CD4-positive, alpha-beta T cell treated with Interleukin-4 for 1 hour (primary cell): ENCODE results near the gene FAM13B.
"Not testable (repeated sequence)": the region's sequence is repeated elsewhere in the genome, so short reads cannot be mapped to it uniquely, and the experiment has no call there.

Experiments
- DNase-seq, 2 donors: peaks; one replicate each; pipeline ENCODE4 v3.0.0-alpha.2; 2020 to 2022

FAM13B gene

DNA sequence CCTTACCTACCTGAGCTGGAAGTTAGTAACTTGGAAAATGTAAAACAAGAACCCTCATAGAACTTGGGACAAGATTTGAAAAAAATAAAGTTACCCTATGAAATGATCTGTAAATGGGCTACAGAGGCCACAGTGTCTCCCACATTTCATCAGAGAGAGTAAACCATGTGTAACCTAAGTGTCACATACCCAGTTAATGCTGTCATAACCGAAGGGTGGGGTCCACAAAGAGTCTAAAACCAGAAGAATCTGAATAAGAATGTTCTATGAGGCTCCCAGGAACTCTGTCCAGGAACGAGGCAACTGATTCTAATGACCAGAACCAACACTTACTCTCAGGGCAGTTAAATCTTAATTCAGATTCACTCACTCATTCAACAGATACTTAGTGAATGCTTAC lies 1.0 kb upstream of the FAM13B start:
- DNase-seq, result no peak

DNA sequence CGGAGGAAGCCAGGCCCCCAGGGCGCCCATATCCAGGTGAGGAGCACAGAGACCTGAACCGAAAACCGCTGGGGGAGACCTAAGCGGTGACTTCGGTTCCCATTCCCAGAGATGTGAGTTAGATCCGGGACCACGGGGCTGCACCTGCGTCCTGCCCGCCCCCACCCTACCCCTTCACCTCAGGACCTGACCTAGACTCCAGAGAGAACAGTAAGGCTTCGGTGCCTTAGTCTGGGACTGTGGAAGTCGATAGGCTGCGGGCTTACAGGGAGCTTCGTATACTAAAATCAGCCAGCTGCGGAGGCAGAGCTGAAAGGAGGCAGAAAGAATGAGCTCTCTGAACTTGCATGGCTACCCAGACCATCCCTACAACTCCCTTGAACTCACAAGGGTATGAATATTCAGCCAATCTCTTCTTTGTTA lies 518 bp upstream of the FAM13B start:
- peak in 1 of 2 donors; percentile 12 for DNase-seq

DNA sequence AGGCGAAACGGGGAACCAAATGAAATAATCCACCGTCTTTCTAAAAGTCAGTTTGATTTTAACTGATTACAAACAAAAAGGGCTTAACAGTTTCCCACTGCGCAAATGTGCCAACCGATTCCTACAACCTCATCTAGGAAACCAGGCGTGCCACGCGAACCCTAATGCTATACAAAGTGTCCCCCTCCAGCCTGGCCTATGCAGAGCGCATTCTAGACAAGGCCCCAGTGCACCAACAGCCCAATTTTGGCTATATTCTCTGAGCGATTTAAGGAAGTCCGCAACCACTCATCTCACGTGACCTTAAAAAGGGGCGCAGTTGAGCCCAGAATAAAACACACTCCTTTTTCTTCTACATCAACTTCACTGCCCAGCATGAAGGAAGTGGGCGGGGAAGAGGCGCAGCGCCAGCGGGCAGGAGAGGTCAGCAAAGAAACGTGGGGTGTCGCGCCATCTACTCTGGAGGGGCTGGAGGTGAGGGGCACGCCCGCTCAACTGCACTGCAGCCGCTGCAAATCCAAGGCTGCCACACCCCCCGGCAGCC lies 779 bp downstream of the FAM13B start:
- DNase-seq, result peak; percentile 68 to 73

DNA sequence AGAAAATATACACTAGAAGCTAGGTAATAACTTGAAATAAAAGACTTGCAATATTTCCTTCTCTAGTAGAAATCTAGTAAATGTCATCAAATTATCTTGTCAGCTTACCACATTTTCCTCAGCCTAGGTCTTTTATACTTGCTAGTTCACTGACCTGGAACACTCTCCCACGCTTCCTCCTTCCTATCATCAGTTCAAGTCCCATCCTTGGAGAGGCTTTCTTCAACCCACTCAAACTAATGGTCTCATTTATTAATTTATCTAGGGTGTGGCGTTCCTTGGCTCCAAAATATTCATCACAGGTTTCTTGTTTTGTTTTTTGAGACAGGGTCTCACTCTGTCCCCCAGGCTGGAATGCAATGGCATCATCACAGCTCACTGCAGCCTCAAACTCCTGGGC lies 2.9 kb downstream of the FAM13B start:
- DNase-seq, result no peak

DNA sequence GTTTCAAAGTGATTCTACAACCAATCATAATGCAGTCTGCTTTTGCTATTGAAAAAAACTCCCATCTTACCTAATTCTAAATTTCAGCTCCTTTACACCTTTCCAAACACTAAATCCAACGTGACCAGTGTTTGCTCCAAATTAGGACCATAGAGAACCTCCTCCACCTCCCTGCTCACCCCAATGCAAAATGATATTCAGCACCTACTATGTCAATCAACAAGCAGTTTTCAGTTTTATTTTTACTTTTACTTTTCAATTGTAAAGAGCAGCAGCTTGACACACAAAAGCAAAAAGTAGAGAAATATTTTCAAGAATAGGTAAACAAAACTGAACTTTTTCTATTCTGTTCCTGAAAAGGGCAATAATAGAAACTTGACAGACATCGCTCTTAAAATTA lies 3.4 kb downstream of the FAM13B start:
- peak in 1 of 2 donors; percentile 11 for DNase-seq

DNA sequence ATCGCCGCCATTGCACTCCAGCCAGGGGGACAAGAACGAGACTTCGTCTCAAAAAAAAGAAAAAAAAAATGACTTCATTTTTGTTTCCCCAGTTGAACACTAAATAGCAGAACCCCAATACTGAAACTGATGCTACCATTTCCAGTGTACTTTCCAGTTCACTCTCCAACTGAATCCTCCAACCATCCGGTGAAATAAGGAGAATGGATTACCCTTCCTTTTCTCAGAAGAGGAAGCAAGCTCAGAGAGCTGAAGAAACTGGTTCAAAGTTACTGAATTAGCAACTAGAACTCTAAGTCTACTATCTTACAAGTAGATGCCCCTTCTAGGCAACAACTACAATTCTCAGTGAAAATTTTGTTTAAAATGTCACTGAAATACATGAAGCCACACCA lies 3.9 kb downstream of the FAM13B start:
- no peak for DNase-seq

DNA sequence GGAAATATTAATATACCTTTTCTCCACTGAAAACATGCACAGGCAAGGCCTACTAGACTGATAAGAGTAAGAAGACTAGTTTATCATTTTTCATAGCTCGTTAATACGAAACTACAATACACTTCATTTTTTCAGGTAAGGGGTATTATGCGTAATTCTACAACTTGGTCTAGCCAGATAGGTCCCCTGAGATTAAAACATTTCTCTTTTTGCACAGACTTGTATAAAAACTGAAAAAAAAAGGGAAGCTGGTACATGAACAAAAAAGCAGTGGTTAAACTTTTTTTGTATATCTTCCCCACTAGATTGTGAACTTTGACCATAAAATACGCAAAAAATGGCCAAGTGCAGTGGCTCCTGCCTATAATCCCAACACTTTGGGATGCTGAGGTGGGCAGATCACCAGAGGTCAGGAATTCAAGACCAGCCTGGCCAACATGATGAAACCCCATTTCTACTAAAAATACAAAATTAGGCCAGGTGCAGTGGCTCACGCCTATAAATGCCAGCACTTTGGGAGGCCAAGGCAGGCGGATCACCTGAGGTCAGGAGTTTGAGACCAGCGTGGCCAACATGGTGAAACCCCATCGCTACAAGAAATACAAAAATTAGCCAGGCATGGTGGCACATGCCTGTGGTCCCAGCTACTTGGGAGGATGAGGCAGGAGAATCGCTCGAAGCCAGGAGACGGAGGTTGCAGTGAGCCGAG lies 4.5 kb downstream of the FAM13B start:
- not testable (repeated sequence) for DNase-seq

DNA sequence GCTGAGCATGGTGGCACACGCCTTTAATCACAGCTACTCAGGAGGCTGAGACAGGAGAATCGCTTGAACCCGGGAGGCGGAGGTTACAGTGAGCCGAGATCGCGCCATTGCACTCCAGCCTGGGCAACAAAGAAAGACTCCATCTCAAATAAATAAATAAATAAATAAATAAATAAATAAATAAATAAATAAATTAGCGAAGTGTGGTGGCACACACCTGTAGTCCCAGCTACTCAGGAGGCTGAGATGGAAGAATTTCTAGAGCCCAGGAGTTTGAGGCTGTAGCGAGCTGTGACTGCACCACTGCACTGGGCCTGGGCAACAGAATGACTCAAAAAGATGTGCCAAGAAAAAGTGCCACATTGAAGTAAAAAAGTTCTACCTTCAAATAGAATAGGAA lies 6.1 kb downstream of the FAM13B start:
- not testable (repeated sequence) for DNase-seq

DNA sequence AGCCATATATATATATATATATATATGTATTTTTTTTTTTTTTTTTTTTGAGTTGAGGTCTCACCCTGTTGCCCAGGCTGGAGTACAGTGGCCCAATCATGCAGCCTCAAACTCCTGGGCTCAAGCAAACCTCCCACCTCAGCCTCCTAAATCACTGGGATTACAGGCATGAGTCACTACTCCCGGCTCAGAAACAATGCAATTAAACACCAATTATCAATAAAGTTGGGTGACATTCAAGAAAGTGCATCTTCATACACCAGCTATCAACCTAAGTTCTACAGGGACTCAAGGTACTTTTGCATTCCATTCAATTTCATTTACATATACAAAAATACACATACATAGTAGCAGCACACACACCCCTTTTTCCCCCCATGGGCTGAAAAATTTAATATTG lies 7.6 kb downstream of the FAM13B start:
- DNase-seq, result no peak

DNA sequence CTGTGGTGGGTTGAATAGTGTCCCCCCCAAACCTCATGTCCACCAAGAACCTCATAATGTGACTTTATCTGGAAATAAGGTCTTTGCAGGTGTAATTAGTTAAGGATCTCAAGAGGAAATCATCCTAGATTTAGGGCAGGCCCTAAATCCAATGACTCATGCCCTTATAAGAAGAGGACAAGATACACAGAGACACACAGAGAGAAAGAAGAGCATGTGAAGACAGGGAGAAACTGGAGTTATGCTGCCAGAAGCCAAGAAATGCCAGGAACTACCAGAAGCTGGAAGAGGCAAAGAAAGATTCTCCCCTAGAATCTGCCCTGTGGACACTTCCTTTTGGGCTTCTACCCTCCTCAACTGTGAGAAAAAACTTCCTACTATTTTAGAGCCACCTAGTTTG lies 8.8 kb downstream of the FAM13B start:
- no peak for DNase-seq

DNA sequence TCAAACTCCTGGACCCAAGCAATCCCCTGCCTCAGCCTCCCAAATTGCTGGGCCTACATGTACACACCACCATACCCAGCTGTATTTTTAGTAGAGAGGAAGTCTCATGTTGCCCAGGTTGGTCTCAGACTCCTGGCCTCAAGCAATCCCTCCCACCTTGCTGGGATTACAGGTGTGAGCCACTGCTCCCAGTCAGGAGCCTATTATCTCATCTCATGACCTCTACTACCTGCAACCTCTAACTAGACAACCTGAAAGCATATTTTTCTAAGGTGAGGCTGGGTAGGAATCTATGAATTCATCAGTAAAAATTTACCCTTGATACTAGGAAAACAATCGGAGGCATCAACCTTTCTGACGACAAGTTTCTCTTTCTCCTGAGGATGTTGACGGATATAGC lies 10.0 kb downstream of the FAM13B start:
- no peak for DNase-seq

DNA sequence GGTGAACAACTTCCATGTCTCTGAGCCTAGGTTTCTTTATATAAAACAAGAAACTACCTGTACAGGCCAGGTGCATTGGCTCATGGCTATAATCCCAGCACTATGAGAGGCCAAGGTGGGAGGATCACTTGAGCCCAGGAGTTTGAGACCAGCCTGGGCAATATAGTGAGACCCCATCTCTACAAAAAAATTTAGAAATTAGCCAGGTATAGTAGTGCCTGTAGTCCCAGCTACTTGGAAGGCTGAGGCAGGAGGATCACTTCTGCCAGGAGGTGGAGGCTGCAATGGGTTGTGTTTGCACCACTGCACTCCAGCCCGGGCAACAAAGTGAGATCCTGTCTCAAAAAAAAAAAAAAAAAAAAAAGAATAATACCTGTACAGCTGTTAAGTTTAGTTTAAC lies 11.1 kb downstream of the FAM13B start:
- DNase-seq, result no peak

DNA sequence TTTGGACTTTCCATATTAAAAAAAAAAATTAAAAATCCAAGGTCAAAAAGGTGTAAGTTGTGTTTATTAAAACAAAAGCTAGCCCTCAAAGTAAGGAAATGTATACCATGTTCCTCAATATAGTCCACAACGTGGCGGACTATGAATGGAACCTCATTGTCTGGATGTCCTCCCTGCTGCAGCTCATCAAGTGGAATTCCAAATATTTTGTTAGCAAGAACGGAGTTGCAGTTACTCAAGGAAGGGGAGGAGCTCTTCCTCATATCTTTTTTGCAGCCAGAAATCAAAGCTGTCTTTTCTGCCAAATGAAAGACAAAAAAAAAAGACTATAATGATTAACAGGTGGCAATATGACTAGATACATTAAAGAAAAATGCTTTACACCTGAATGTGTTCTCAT lies 14.0 kb downstream of the FAM13B start:
- no peak for DNase-seq

DNA sequence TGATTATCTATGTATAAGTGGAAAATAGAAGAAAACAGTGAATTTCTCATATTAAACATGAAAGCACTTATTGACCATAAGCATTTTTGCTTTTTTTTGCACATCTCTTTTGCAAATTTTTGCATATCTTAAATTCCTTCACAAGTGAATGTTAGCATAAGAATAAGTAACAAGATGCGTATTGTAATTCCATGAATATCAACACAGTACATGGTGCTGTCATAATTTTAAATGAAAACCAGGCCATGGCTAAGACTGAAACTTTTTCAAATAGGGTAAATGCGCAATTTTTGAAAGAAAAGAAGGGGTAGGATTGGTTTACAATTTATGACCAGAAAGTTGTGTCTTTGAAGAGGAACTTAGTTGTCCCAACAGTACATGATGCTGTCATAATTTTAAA lies 17.0 kb downstream of the FAM13B start:
- DNase-seq, result no peak

DNA sequence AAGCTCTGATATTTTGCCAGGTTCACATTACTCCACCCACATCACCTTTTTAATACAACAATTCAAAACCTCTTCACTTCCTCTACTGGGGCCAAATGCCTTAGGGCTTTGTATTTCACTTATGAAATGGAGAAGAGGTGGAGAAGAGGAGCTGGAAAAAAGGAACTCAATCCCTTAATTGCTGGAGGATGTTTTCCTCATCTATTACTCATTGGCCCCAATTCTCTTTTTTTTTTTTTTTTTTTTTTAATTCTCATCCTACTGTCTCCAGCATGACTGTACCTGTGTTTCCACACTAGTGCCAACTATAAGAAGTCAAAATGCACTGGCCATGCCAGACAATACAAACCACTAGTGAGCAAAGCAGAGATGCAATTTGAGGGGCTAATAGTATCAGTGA lies 20.9 kb downstream of the FAM13B start:
- DNase-seq, result no peak

DNA sequence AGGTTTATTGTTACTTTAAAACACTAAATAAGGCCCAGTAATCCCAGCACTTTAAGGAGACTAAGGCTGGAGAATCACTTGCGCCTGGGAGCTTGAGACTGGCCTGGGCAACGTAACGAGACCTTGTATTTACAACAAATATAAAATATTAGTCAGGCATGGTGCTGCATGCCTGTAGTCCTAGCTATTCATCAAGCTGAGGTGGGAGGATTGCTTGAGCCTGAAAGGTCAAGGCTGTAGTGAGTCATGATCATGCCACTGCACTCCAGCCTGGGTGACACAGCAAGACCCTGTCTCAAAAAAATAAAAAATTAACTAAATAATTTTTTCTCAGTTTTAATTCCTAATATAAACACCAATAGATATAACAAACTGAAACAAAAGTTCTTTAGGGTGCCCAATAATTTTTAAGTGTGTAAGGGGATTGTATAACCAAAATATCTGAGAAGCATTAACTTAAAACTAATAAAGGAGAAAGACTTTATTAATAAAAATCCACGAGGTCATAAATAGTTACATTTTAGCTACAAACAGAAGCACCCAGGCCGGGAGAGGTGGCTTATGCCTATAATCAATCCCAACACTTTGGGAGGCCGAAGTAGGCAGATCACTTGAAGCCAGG lies 32.7 kb downstream of the FAM13B start:
- DNase-seq, result no peak

DNA sequence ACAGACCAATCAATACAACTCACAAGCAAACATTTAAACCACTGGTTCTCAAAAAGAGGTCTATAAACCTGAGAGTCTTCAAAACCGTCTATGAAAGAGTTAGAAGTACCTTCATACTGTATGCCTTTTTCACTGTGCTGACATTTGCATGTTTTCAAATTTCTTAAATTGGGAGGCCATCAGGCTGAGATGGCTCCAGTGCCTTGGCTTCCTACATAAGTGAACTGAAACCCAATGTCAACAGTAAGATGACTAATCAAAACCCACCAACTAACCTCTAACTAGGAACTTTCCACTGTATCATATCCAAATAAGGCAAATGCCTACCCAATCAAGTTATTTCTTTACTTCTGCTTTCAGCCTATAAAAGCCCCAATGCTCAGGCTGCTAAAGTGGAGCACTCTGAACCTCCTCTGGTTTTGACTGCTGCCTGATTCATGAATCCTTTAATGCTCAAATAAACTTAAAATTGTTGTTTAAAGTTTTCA lies 35.1 kb downstream of the FAM13B start:
- DNase-seq, result no peak

DNA sequence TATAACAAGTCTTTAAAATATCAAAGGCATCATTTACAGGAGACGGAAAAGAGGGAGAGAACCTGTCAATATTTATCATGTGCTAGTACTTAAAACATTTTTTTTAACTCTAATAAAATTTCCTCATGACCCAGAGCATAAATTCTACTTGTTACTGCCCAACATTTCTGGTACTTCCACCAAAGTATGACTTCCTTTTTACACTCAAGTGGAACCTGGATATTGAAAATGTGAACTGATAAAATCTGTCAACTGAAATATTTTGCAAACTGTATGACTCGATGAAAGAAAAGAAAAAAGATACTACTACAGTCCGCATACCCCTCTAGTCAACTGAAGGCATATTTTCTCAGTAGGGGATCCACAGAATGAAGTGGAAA lies 37.1 kb downstream of the FAM13B start:
- DNase-seq, result no peak

DNA sequence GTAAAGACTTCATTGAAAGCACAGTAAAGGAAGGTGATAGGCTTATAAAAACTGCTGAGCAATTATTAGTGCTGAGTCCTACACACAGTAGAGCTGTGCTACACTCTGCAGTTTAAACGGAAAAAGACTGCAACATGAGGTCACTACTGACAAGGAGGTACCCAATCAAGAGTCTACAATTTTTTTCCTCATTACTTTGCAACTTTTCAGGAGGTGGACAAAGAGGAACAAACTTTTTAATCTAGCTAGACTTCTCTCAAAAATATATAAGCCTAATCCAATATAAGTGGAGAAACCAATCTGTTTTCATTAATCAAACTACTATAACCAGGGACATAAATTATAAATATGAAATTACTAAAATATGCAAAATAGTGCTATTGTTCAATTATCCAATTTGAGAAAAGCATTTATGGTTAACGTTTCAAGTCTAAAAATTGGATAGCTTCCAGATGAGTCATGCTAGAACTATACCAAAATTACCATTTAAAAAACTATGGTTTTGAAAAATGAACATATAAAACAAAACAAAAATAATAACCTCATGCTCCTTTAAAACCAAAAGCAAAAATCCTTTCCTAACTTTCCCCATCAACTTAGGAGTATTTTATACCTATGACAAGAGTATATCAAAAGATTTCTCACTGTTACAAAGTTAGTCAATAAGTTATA lies 37.7 kb downstream of the FAM13B start:
- DNase-seq, result no peak

DNA sequence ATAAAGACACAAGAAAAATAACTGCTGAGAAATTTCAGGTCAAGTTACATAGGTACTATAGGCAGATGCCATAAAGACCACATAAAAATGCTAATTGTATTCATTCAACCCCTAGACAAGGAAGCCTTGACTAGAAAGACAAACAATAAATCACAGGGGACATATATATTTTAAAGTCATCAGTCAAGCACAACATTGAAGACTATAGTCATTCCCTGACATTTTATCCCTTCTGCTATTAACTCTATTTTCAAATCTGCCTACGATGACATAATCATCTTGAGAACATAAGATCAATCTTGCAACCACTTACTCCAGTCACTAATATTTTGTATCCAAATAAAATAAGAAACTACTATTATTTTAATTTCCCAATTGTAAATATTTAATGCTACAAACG lies 38.3 kb downstream of the FAM13B start:
- no peak for DNase-seq

DNA sequence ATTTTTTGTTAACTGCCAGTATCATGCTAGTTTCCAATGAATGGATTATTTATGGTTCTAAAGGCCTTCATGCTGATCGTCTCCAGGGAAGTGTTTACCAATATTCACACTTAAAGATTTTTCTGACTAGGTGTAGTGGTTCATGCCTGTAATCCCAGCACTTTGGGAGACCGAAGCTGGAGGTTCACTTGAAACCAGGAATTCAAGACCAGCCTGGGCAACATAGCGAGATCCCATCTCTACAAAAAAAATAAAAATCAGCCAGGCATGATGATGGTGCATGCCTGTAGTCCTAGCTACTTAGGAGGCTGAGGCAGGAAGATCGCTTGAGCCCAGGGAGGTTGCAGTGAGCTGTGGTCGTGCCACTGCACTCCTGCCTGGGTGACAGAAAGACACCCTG lies 43.5 kb downstream of the FAM13B start:
- DNase-seq, result no peak

DNA sequence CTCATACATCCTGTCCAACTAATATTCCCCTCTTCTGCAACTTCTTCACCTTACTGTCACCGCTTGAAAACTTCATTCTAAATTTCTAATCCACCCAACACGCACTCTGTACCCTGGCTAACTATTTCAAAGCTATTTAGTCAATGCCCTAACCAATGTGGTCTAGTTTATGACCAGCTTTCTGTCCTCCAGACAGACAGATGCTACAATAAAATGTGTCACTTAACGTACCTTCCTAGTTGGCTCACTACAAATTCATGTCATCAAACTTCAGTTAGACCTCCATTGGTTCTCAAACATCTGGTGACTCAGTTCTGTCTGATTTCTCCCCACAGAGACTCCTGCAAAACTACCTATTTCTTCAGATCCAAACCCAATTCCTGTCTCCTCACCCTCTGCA lies 57.7 kb downstream of the FAM13B start:
- no peak for DNase-seq

DNA sequence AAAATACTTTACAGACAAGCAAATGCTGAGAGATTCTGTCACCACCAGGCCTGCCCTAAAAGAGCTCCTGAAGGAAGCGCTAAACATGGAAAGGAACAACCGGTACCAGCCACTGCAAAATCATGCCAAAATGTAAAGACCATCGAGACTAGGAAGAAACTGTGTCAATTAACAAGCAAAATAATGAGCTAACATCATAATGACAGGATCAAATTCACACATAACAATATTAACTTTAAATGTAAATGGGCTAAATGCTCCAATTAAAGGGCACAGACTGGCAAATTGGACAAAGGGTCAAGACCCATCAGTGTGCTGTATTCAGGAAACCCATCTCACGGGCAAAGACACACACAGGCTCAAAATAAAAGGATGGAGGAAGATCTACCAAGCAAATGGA lies 62.5 kb downstream of the FAM13B start:
- DNase-seq, result not testable (repeated sequence)

DNA sequence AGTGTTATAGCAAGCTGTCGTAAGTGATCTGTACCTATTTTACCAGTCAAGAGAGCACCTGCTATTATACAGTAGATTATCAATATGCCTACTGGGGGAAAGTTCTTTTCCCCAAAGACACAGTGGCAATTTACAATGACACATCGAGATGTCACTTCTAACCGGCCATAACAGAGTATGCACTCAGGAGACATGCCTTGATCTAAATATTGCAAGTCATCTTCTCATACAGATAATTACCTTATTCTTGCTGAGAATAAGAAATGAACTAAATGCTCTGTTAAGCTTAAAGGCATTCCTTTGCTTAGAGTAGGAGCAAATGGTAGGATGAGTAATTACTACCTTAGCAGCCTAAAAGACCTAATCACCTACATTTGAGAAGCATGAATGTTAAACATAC lies 72.1 kb downstream of the FAM13B start:
- no peak for DNase-seq
